Measurements from ENCODE around the gene GAL3ST2.
"Not testable (repeated sequence)": the region's sequence is repeated elsewhere in the genome, so short reads cannot be mapped to it uniquely, and the experiment has no call there.

Gene GAL3ST2

GRCh38 chr2:241748468-241749256, 28.0 kb upstream of the GAL3ST2 start:
- DNase-seq (ENCODE audit: low spot score): no peak

GRCh38 chr2:241750076-241750840, 26.4 kb upstream of the GAL3ST2 start:
- no peak for DNase-seq (ENCODE audit: low spot score)

GRCh38 chr2:241751152-241751551, 25.5 kb upstream of the GAL3ST2 start:
- DNase-seq (ENCODE audit: low spot score): no peak

GRCh38 chr2:241751776-241752175, 24.8 kb upstream of the GAL3ST2 start:
- no peak for DNase-seq (ENCODE audit: low spot score)

- no peak for DNase-seq (ENCODE audit: low spot score)
Observed at GRCh38 chr2:241752253-241752652, 24.4 kb upstream of the GAL3ST2 start.

- DNase-seq (ENCODE audit: low spot score): no peak
Observed at GRCh38 chr2:241752689-241753276, 23.8 kb upstream of the GAL3ST2 start.

GRCh38 chr2:241753493-241753892, 23.1 kb upstream of the GAL3ST2 start:
- no peak for DNase-seq (ENCODE audit: low spot score)

- no peak for DNase-seq (ENCODE audit: low spot score)
Observed at GRCh38 chr2:241754042-241754441, 22.6 kb upstream of the GAL3ST2 start.

GRCh38 chr2:241755166-241755565, 21.5 kb upstream of the GAL3ST2 start:
- DNase-seq (ENCODE audit: low spot score): no peak

GRCh38 chr2:241755777-241756176, 20.8 kb upstream of the GAL3ST2 start:
- DNase-seq (ENCODE audit: low spot score): no peak

- no peak for DNase-seq (ENCODE audit: low spot score)
Observed at GRCh38 chr2:241759067-241759807, 17.4 kb upstream of the GAL3ST2 start.

- DNase-seq (ENCODE audit: low spot score): not testable (repeated sequence)
Observed at GRCh38 chr2:241759893-241760292, 16.7 kb upstream of the GAL3ST2 start.

GRCh38 chr2:241760301-241760771, 16.3 kb upstream of the GAL3ST2 start:
- DNase-seq (ENCODE audit: low spot score): no peak

- peak; percentile 36 for DNase-seq (ENCODE audit: low spot score)
Observed at GRCh38 chr2:241762321-241762932, 14.2 kb upstream of the GAL3ST2 start.

GRCh38 chr2:241762933-241763369, 13.7 kb upstream of the GAL3ST2 start:
- DNase-seq (ENCODE audit: low spot score): peak; percentile 93

GRCh38 chr2:241763551-241764274, 12.9 kb upstream of the GAL3ST2 start:
- DNase-seq (ENCODE audit: low spot score): peak; percentile 52

- peak; percentile 15 for DNase-seq (ENCODE audit: low spot score)
Observed at GRCh38 chr2:241764275-241765241, 12.1 kb upstream of the GAL3ST2 start.

GRCh38 chr2:241767464-241768250, 9.0 kb upstream of the GAL3ST2 start:
- DNase-seq (ENCODE audit: low spot score): no peak

- no peak for DNase-seq (ENCODE audit: low spot score)
Observed at GRCh38 chr2:241768251-241768711, 8.3 kb upstream of the GAL3ST2 start.
